ENCODE data around the gene FBXL14.

Gene FBXL14

DNA sequence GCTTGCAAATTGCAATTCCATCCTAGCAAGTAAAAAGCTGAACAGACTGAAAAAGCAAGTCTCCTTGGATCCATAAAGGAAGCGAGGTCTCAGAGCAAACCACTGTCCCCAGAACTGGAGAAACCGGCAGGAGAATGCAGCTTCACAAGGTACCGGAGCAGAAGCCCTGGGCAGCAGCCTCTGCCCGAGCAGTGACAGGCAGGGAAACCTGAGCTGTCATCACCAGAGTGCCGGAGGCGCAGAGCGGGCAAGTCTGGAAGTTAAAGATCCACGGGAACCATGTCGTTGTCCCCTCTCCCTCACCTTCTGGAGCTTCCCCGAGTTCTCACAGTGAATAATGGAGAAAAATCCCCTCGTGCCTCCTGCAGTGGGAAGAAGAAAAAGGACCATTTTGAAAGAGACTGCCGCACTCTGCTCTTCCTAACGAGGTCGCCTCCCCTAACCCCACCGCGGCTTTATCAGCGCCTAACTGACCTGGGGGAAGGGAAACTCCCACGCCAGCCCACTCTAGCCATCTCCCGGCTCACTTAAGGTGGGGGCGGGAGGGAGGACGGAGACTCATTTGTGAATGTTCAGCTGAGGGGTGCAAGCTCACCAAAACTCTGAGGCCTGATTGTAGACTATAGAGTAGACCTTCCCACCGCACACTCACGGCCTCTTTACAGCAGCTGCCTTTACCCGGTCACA lies 27.8 kb downstream of the FBXL14 start:
- Histone ChIP-seq H3K4ac (ENCODE audit: low read depth, low read length) (no peak overlapping the region), H3K36me3 (ENCODE audit: control insufficient read depth in 1 of 2, insufficient read depth in 2 of 2, low read length in 2 of 2) (no peaks in the 10 kb centered on the region), H2BK120ac (ENCODE audit: insufficient read depth, low read length, poor library complexity) (no peak overlapping the region), H2AFZ (ENCODE audit: insufficient read depth, low read length, poor library complexity) (no peak overlapping the region), H3K9ac (ENCODE audit: low read length) (no peak overlapping the region), H3K18ac (ENCODE audit: low read length) (no peak overlapping the region), H3K79me2 (ENCODE audit: control insufficient read depth, insufficient read depth, low read length, poor library complexity) (no peaks in the 10 kb centered on the region), H3K27ac (ENCODE audit: low read depth, low read length) (no peak overlapping the region), H3K79me1 (ENCODE audit: low read length) (no peaks in the 10 kb centered on the region), H3K14ac (ENCODE audit: low read length) (no peak overlapping the region), H3K4me1 (ENCODE audit: control insufficient read depth in 1 of 2, insufficient read depth in 2 of 2, low read length in 2 of 2) (peaks cover 2 to 4% of the 10 kb centered on the region in 2 experiments), H3K9me3 (ENCODE audit: insufficient read depth, low read depth, low read length) (no peaks in the 10 kb centered on the region), H3K23ac (ENCODE audit: low read length) (no peak overlapping the region), H2BK12ac (ENCODE audit: low read length) (no peak overlapping the region), H2AK5ac (ENCODE audit: low read length) (no peak overlapping the region), H3K4me2 (ENCODE audit: low read length) (no peak overlapping the region), H3K4me3 (ENCODE audit: low read depth, low read length) (no peak overlapping the region), H4K8ac (ENCODE audit: low read depth, low read length) (no peak overlapping the region), H2BK5ac (ENCODE audit: low read depth, low read length, poor library complexity) (no peak overlapping the region), H4K12ac (ENCODE audit: low read depth, low read length) (no peak overlapping the region), H4K91ac (ENCODE audit: low read depth, low read length) (no peak overlapping the region), H3K27me3 (ENCODE audit: insufficient read depth, low read length) (no peaks in the 10 kb centered on the region)
- DNase-seq: peak; percentile 39 to 55
- WGBS (ENCODE audit: extremely low coverage, insufficient coverage, insufficient read length): no CpG with 5 or more reads among the region's 24 CpGs

DNA sequence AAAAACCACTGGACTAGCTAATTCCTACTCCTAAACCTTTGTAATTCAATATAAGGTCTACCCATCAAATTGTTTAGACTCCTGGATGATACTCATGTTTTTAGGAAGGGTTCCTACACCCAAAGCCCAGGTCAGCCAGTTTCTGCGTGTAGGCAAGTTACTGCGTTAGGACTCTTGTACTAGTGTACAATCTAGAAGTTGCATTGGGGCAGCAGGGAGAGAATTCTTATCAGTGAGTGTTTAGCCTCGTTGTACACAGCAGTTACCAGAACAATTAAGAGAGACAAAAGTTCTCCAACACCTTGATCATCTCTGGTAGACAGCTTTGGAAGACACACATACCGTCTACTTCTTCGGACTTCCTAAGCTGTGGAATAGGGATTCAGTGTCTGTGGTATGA lies 29.2 kb downstream of the FBXL14 start:
- Histone ChIP-seq H3K27ac (ENCODE audit: low read depth, low read length) (no peak overlapping the region), H3K27me3 (ENCODE audit: insufficient read depth, low read length) (no peaks in the 10 kb centered on the region), H4K12ac (ENCODE audit: low read depth, low read length) (no peak overlapping the region), H2AK5ac (ENCODE audit: low read length) (no peak overlapping the region), H4K91ac (ENCODE audit: low read depth, low read length) (no peak overlapping the region), H3K79me2 (ENCODE audit: control insufficient read depth, insufficient read depth, low read length, poor library complexity) (no peaks in the 10 kb centered on the region), H3K9me3 (ENCODE audit: insufficient read depth, low read depth, low read length) (no peaks in the 10 kb centered on the region), H2BK12ac (ENCODE audit: low read length) (no peak overlapping the region), H3K14ac (ENCODE audit: low read length) (no peak overlapping the region), H3K79me1 (ENCODE audit: low read length) (no peaks in the 10 kb centered on the region), H4K8ac (ENCODE audit: low read depth, low read length) (no peak overlapping the region), H2BK120ac (ENCODE audit: insufficient read depth, low read length, poor library complexity) (no peak overlapping the region), H3K23ac (ENCODE audit: low read length) (no peak overlapping the region), H3K4me2 (ENCODE audit: low read length) (no peak overlapping the region), H3K18ac (ENCODE audit: low read length) (no peak overlapping the region), H2BK5ac (ENCODE audit: low read depth, low read length, poor library complexity) (no peak overlapping the region), H3K4me1 (ENCODE audit: control insufficient read depth in 1 of 2, insufficient read depth in 2 of 2, low read length in 2 of 2) (peaks cover 2 to 4% of the 10 kb centered on the region in 2 experiments), H3K36me3 (ENCODE audit: control insufficient read depth in 1 of 2, insufficient read depth in 2 of 2, low read length in 2 of 2) (no peaks in the 10 kb centered on the region), H3K9ac (ENCODE audit: low read length) (no peak overlapping the region), H2AFZ (ENCODE audit: insufficient read depth, low read length, poor library complexity) (no peak overlapping the region), H3K4ac (ENCODE audit: low read depth, low read length) (no peak overlapping the region), H3K4me3 (ENCODE audit: low read depth, low read length) (no peak overlapping the region)
- WGBS (ENCODE audit: extremely low coverage, insufficient coverage, insufficient read length): no CpG with 5 or more reads among the region's 5 CpGs
- no peak for DNase-seq

DNA sequence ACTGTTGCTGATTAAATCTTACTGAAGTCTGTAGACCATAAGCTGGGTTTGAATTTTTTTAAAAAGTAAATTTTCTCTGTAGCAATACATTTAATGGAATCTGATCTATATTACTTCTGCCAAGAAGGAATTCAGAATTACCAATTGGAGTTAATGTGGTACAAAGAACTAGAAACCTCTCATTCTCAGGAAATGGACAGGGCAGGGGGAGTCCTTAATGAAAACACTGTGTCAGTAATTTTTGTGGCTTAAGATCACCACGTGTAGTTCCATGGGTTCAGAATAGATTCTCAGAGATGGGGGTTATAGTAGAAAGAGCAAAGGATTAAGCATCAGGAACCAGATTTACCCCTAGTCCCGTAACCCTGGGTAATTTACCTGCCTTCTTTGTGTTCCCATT lies 30.3 kb downstream of the FBXL14 start:
- H2BK12ac ChIP-seq (ENCODE audit: low read length): no peak overlapping the region
- no peak overlapping the region for H4K12ac ChIP-seq (ENCODE audit: low read depth, low read length)
- no peaks in the 10 kb centered on the region for H3K79me1 ChIP-seq (ENCODE audit: low read length)
- H3K27me3 ChIP-seq (ENCODE audit: insufficient read depth, low read length): no peaks in the 10 kb centered on the region
- H3K4ac ChIP-seq (ENCODE audit: low read depth, low read length): no peak overlapping the region
- H3K14ac ChIP-seq (ENCODE audit: low read length): no peak overlapping the region
- H3K18ac ChIP-seq (ENCODE audit: low read length): no peak overlapping the region
- no peaks in the 10 kb centered on the region for H3K79me2 ChIP-seq (ENCODE audit: control insufficient read depth, insufficient read depth, low read length, poor library complexity)
- no peaks in the 10 kb centered on the region for H3K9me3 ChIP-seq (ENCODE audit: insufficient read depth, low read depth, low read length)
- no peak overlapping the region for H2BK5ac ChIP-seq (ENCODE audit: low read depth, low read length, poor library complexity)
- no peak overlapping the region for H2BK120ac ChIP-seq (ENCODE audit: insufficient read depth, low read length, poor library complexity)
- H2AK5ac ChIP-seq (ENCODE audit: low read length): no peak overlapping the region
- H2AFZ ChIP-seq (ENCODE audit: insufficient read depth, low read length, poor library complexity): no peak overlapping the region
- no peaks in the 10 kb centered on the region for H3K36me3 ChIP-seq (ENCODE audit: control insufficient read depth in 1 of 2, insufficient read depth in 2 of 2, low read length in 2 of 2)
- no CpG with 5 or more reads among the region's 2 CpGs for WGBS (ENCODE audit: extremely low coverage, insufficient coverage, insufficient read length)
- no peak overlapping the region for H4K8ac ChIP-seq (ENCODE audit: low read depth, low read length)
- H3K27ac ChIP-seq (ENCODE audit: low read depth, low read length): no peak overlapping the region
- no peak overlapping the region for H3K4me3 ChIP-seq (ENCODE audit: low read depth, low read length)
- peaks cover 2 to 4% of the 10 kb centered on the region in 2 experiments for H3K4me1 ChIP-seq (ENCODE audit: control insufficient read depth in 1 of 2, insufficient read depth in 2 of 2, low read length in 2 of 2)
- H3K23ac ChIP-seq (ENCODE audit: low read length): no peak overlapping the region
- H4K91ac ChIP-seq (ENCODE audit: low read depth, low read length): no peak overlapping the region
- no peak overlapping the region for H3K4me2 ChIP-seq (ENCODE audit: low read length)
- no peak for DNase-seq
- H3K9ac ChIP-seq (ENCODE audit: low read length): no peak overlapping the region

- no peak for DNase-seq
- Histone ChIP-seq H3K79me2 (ENCODE audit: control insufficient read depth, insufficient read depth, low read length, poor library complexity) (no peaks in the 10 kb centered on the region), H3K14ac (ENCODE audit: low read length) (no peak overlapping the region), H3K9ac (ENCODE audit: low read length) (no peak overlapping the region), H3K4me3 (ENCODE audit: low read depth, low read length) (no peak overlapping the region), H3K27ac (ENCODE audit: low read depth, low read length) (no peak overlapping the region), H2BK12ac (ENCODE audit: low read length) (no peak overlapping the region), H3K27me3 (ENCODE audit: insufficient read depth, low read length) (no peaks in the 10 kb centered on the region), H3K4me2 (ENCODE audit: low read length) (no peak overlapping the region), H2AFZ (ENCODE audit: insufficient read depth, low read length, poor library complexity) (no peak overlapping the region), H4K12ac (ENCODE audit: low read depth, low read length) (no peak overlapping the region), H3K23ac (ENCODE audit: low read length) (no peak overlapping the region), H2BK120ac (ENCODE audit: insufficient read depth, low read length, poor library complexity) (no peak overlapping the region), H3K36me3 (ENCODE audit: control insufficient read depth in 1 of 2, insufficient read depth in 2 of 2, low read length in 2 of 2) (no peaks in the 10 kb centered on the region), H2AK5ac (ENCODE audit: low read length) (no peak overlapping the region), H3K4ac (ENCODE audit: low read depth, low read length) (no peak overlapping the region), H4K8ac (ENCODE audit: low read depth, low read length) (no peak overlapping the region), H3K4me1 (ENCODE audit: control insufficient read depth in 1 of 2, insufficient read depth in 2 of 2, low read length in 2 of 2) (peaks cover 2 to 4% of the 10 kb centered on the region in 2 experiments), H3K79me1 (ENCODE audit: low read length) (no peaks in the 10 kb centered on the region), H4K91ac (ENCODE audit: low read depth, low read length) (no peak overlapping the region), H3K18ac (ENCODE audit: low read length) (no peak overlapping the region), H3K9me3 (ENCODE audit: insufficient read depth, low read depth, low read length) (no peaks in the 10 kb centered on the region), H2BK5ac (ENCODE audit: low read depth, low read length, poor library complexity) (no peak overlapping the region)
- no CpG with 5 or more reads among the region's 18 CpGs for whole genome bisulfite sequencing (ENCODE audit: extremely low coverage, insufficient coverage, insufficient read length)
Observed at GRCh38 chr12:1562813-1563407, 31.5 kb downstream of the FBXL14 start.

Data from trophoblast cell (in vitro differentiated cells and primary cell).